Measurements from ENCODE around the gene SRRM2.
A peak's percentile ranks its signal among the peaks of the same experiment; 100 is the strongest.

SRRM2 gene

DNA sequence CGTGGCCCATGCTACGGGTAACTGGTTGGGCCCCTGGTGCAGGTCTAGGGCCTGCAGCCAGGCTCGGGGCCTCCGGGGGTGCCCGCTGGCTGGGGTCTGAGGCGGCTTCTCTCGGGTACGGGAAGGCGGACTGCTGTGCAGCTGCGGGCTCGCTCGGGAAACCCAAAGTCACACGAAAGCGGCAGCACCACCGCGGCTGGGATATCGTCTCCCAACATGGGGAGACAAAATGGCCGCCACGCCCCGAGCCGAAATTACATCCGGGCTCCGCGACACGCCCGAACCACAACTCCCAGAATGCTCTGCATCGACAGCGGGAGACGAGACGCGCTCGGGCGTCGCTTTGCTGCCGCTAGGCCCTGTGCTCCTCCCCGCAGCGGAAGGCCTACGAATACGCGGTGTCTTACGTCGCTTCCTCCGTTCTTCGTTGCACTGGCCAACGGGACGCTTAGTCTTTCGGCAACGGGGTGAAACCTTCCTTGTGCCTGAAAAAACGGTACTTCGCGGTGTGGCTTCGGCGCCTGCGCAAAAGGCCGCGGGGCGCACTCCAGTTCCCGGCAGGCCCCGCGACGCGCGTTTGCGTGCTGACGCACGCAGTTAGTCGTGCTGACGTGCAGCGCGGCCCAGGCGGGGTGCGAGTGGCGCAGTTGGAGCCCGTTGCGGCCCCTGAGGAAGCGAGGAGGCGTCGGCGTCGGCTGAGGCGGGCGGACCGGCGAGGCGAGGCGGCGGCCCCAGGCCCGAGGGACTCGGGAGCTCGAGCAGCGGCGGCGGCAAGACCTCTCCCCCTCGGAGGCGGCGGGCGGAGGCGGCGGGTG is at the start of gene SRRM2:
SRRM2 (plus strand) TSS at position 604 of the 815 bp plus-strand sequence. CDS start 3,727 bp downstream, outside the sequence.
- DNase-seq (ENCODE audit: extremely low read depth, low read depth) = peak; percentile 82
- H3K4me3 ChIP-seq (replicated peaks; ENCODE audit: low read depth, low read length) = peak within 1 kb of the TSS; percentile 91
- TF ChIP-seq, protein P1, sequence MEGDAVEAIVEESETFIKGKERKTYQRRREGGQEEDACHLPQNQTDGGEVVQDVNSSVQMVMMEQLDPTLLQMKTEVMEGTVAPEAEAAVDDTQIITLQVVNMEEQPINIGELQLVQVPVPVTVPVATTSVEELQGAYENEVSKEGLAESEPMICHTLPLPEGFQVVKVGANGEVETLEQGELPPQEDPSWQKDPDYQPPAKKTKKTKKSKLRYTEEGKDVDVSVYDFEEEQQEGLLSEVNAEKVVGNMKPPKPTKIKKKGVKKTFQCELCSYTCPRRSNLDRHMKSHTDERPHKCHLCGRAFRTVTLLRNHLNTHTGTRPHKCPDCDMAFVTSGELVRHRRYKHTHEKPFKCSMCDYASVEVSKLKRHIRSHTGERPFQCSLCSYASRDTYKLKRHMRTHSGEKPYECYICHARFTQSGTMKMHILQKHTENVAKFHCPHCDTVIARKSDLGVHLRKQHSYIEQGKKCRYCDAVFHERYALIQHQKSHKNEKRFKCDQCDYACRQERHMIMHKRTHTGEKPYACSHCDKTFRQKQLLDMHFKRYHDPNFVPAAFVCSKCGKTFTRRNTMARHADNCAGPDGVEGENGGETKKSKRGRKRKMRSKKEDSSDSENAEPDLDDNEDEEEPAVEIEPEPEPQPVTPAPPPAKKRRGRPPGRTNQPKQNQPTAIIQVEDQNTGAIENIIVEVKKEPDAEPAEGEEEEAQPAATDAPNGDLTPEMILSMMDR (IDR thresholded peaks at IDR 0.05; ENCODE audit: low read depth, low read length, missing control alignments) = no peak

DNA sequence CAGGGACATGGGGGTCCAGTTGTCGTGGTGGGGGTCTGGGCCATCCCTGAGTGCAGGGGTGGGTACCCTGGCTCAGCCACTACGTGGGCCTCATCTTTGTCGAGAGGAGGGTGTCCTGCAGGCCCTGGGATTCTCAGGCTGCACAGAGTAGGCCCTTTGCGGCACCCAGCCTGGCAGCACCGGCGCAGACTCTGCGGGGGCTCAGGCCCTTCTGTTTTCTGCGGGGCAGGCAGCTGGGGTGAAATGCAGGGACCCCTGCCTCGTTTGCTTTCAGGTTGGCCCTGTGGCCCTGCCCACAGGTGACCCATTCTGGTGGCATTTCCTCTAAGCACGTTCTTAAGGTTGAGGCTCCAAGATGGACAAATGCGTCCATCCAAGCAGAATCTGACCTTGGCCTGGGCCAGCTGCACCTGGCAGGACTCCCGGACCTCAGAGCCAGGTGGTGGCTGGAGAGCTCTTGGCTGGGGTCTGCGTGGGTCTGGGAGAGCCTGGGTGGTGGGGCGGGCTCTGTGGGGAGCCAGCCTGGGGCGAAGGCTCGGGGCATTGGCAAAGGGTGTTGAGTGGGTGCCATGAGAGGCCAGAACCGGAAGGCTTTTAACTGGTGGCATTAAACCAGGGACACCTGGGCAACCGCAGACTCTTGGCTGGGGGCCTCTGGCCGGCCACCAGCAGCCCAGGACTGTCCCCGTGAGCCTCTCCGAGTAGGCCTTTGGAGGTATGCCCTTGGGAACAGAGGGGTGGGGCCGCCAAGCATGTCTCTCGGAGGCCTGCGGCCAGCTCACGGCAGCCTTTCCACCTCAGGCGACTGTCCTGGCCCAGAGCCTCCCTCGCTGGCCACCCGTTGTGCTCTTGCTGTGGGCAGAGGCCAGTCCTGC is 49.3 kb upstream of the SRRM2 start:
- no peak overlapping the region for H3K4me3 ChIP-seq (replicated peaks; ENCODE audit: low read depth, low read length)
- DNase-seq (ENCODE audit: extremely low read depth, low read depth) = no peak
- TF ChIP-seq, protein P1 (IDR thresholded peaks at IDR 0.05; ENCODE audit: low read depth, low read length, missing control alignments) = no peak

DNA sequence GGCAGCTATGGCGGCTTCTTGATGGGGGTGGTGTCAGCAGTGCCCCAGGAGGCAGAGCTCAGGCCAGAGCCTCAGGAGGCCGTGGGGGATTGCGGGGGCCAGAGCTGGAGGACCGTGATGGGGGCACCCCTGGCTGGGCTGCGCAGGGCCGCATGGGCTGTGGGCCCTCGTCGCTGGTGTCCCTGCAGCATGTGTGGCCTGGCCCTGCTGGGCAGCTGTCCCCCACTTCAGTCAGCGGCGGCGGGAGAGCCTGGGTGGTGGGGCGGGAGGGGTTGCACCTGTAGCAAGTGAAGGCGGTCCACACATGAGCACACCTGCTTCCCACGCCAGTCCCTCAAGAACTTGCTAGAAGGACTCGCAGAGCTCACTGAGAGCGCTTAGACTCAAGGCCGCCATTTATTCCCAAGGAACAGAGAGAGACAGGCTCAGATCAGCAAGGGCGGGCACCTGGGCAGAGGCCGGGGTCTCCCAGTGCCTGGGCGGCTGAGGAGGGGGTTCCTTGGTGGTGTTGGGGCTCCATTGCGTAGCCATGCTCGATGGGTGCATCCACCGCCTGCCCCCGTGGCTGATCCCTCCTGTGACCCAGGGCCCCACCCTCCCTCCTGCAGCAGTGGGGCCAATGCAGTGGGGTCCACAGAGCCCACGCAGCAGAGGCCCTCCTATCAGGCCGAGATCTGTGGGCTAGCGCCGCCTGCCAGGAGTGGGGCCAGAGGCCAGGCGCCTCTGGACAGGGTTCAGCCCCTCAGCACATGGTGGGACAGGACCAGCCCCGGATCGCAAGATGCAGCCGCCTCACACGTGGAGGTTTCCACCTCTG is 48.1 kb upstream of the SRRM2 start:
- no peak overlapping the region for H3K4me3 ChIP-seq (replicated peaks; ENCODE audit: low read depth, low read length)
- TF ChIP-seq, protein P1 (IDR thresholded peaks at IDR 0.05; ENCODE audit: low read depth, low read length, missing control alignments) = no peak
- DNase-seq (ENCODE audit: extremely low read depth, low read depth) = no peak

DNA sequence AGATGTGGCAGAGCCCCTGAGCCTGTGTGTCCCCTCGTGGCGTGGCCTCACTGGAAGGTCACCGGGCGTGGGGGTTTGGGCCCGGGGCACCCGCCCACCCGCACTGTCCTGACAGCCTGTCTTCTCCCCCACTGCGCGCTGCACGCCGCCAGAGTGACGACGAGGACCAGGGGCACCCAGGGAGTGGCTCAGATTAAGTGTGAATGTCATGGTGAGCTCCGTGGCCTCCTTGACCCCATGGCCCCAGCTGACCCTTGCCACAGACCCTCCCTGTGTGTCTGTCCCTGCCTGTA is 47.5 kb upstream of the SRRM2 start:
- TF ChIP-seq, protein P1 (IDR thresholded peaks at IDR 0.05; ENCODE audit: low read depth, low read length, missing control alignments) = no peak
- no peak for DNase-seq (ENCODE audit: extremely low read depth, low read depth)
- H3K4me3 ChIP-seq (replicated peaks; ENCODE audit: low read depth, low read length) = no peak overlapping the region

DNA sequence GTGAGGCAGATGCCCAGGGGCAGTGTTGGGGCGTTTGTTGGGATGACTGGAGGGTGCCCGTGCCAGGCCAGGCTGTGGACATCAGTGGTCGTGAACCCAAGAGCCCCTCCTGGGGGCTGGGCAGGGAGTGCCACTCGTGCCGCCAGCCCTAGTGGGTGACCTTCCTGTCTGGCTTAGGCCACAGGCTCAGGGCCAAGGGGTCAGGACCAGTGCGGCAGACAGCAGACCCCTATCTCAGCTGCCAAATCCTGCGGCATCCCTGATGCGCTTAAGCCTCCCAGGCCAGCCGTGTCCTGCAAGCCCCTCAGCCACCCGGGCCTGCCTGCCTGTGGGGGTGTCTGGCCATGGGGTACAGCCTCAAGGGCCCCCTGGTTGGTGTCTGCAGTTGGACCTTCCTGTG is 47.1 kb upstream of the SRRM2 start:
- no peak for DNase-seq (ENCODE audit: extremely low read depth, low read depth)
- H3K4me3 ChIP-seq (replicated peaks; ENCODE audit: low read depth, low read length) = no peak overlapping the region
- TF ChIP-seq, protein P1 (IDR thresholded peaks at IDR 0.05; ENCODE audit: low read depth, low read length, missing control alignments) = no peak

DNA sequence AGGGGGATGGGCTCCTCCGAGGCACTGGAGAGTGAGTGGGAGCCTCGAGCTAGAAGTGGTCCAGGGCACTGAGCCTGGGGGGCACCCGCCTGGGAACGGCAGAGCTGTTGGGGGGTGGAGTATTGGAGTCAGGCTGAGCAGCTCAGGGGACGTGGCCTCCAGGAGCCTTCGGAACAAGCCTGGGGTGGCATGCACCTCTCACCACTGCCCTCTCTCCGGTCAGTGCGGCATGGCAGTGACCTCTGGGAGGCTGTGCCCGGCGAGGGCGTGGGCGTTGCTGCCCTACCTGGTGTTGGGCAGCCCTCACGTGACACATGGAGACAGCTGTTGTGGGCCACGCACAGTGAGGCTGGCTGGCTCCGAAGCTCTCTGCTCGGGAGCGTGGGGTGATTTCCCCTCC is 46.4 kb upstream of the SRRM2 start:
- TF ChIP-seq, protein P1 (IDR thresholded peaks at IDR 0.05; ENCODE audit: low read depth, low read length, missing control alignments) = no peak
- DNase-seq (ENCODE audit: extremely low read depth, low read depth) = no peak
- H3K4me3 ChIP-seq (replicated peaks; ENCODE audit: low read depth, low read length) = no peak overlapping the region

Measured in HFF-Myc (cell line).